ENCODE results near the gene SLC10A6.

Gene SLC10A6

GRCh38 chr4:86870442-86871069 lies 21.4 kb upstream of the SLC10A6 start:
- TF ChIP-seq CTCF (IDR thresholded peaks at IDR 0.05; ENCODE audit: extremely low read depth, missing control alignments), result no peak
- no peak for DNase-seq (ENCODE audit: low spot score)

DNA sequence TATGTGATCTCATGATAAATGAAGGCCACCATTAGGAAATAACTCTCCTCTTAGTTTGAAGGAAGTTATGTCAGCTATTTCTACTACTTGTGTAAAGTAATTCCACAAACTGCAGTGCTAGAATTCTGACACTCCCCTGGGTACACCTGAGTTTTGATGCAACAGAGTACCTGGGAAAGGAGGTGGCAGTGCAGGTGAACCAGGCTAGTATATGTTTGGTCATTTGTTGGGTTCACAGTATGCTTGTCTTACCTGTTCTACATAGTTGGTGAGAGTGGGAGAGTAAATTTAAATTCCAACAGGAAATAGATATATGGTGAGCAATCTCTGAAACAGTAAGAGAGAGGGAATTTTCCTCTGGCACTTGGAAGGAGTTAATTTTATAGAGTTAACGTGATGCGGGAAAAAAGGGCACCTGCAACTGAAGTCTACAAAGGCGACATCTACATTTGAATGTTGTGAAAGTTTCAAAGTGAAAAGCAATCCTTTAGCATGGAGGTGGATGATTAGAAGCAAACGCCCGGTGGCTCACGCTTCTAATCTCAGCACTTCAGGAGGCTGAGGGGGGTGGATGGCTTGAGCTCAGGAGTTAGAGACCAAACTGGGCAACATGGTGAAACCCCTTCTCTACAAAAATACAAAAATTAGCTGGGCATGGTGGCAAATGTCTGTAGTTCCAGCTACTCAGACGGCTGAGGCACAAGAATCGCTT lies 8.3 kb upstream of the SLC10A6 start:
- no peak for DNase-seq (ENCODE audit: low spot score)

DNA sequence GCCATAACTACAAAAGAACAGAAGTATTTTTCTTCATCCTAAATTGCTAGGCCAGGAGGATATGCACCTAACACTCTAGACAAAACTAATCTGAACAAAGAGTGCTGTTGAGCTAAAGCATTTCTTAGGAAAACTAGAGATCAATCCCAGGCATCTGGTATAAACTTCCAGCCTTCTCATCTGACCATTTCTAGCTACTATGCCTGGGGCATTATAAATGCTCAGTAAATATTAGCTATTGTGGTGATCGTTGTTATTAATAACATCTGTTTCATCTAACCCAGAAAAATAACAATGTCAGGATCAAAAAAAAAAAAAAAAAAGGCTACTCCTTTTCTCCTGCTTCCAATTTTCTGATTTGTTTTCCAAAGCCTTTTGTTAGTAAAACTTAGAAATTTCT lies 7.7 kb upstream of the SLC10A6 start:
- TF ChIP-seq CTCF (IDR thresholded peaks at IDR 0.05; ENCODE audit: extremely low read depth, missing control alignments), result no peak
- no peak for DNase-seq (ENCODE audit: low spot score)

More for the DNA sequence above, 8.3 kb upstream of the SLC10A6 start:
- TF ChIP-seq CTCF (IDR thresholded peaks at IDR 0.05; ENCODE audit: extremely low read depth, missing control alignments), result no peak

DNA sequence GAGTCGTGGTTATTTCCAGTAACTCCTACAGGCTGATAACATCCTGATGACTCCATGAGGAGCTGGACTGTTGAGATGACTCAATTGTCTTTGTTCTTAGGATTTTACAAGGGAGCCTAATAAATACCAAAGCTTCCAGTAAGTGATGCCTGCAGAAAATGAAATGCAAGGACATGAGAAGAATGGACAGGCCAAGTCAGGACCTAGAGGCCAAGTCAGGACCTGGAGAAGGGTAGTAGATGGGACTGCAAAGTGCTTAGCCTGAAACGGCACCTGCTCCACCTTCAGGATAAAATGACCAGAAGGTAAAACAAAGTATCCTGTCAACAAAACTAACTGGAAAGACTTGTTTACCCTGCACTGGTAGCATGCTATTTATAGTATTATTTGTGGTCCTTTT lies 6.4 kb upstream of the SLC10A6 start:
- no peak for TF ChIP-seq CTCF (IDR thresholded peaks at IDR 0.05; ENCODE audit: extremely low read depth, missing control alignments)

GRCh38 chr4:86853209-86853608 lies 4.0 kb upstream of the SLC10A6 start:
- DNase-seq (ENCODE audit: low spot score), result no peak
- no peak for TF ChIP-seq CTCF (IDR thresholded peaks at IDR 0.05; ENCODE audit: extremely low read depth, missing control alignments)

More for the DNA sequence above, 6.4 kb upstream of the SLC10A6 start:
- no peak for DNase-seq (ENCODE audit: low spot score)

- DNase-seq (ENCODE audit: low spot score), result no peak
- TF ChIP-seq CTCF (IDR thresholded peaks at IDR 0.05; ENCODE audit: extremely low read depth, missing control alignments), result no peak
Measured at GRCh38 chr4:86848136-86848535, 1.0 kb downstream of the SLC10A6 start.

DNA sequence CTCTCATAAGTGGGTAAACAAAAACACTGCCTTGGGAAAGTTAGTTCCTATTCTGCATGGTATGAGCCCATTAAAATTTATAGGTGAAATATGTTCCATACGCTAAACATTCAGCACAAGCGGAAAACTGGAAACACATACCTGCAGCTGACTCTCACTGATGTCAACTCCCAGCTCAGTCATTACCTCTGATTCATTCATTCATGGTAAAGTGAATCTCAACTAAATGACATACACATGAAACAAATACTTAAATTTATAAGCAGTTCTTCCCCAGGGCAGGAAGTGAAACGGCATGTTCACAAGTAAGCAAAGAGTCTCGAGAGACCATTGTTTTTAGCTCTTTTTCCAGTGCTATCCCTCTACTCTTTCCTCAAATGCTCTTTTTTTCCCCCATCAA lies 1.6 kb downstream of the SLC10A6 start:
- DNase-seq (ENCODE audit: low spot score), result no peak
- no peak for TF ChIP-seq CTCF (IDR thresholded peaks at IDR 0.05; ENCODE audit: extremely low read depth, missing control alignments)
